Dendritic cell treated with granulocyte-macrophage colony-stimulating factor and Interleukin-4, amounts not matched to agents 40 ng/mL and 50 ng/mL, for 4 days (primary cell): ENCODE measurements around the gene DHX32.
"Not testable (repeated sequence)": the region's sequence is repeated elsewhere in the genome, so short reads cannot be mapped to it uniquely, and the experiment has no call there.

Experiments
- H3K27ac Mint-ChIP-seq: one replicate; pipeline ENCODE4 v1.8.0; 2022; ENCODE audit warnings: mild to moderate bottlenecking, mixed read lengths
- H3K27me3 Mint-ChIP-seq: one replicate; pipeline ENCODE4 v1.8.0; 2022; ENCODE audit warnings: mild to moderate bottlenecking, mixed read lengths
- H3K36me3 Mint-ChIP-seq: one replicate; pipeline ENCODE4 v1.8.0; 2022; ENCODE audit warnings: low read depth, mixed read lengths
- H3K4me1 Mint-ChIP-seq: one replicate; pipeline ENCODE4 v1.8.0; 2022; ENCODE audit warnings: low read depth, mixed read lengths
- H3K4me3 Mint-ChIP-seq: one replicate; pipeline ENCODE4 v1.8.0; 2022; ENCODE audit warnings: mild to moderate bottlenecking, moderate library complexity, mixed read lengths
- H3K9me3 Mint-ChIP-seq: one replicate; pipeline ENCODE4 v1.8.0; 2022; ENCODE audit warnings: mixed read lengths
- intact Hi-C: fragments of 100-400 bp; cut with micrococcal nuclease; formaldehyde crosslinking; loops from one replicate; pipeline ENCODE4 v1.15.0; 2022

The DHX32 gene

GRCh38 chr10:125881192-125881591, at the start of gene DHX32:
Gene DHX32, minus strand, starts transcription at chr10:125881292. Its CDS starts 468 bp downstream, at chr10:125880824.
- Mint-ChIP-seq H3K27me3 (no peaks in the 10 kb centered on the region), H3K4me3 (no peak within 1 kb of the TSS), H3K9me3 (peaks cover 4% of the 10 kb centered on the region), H3K27ac (no peak within 1 kb of the TSS), H3K36me3 (peaks cover 34% of the 10 kb centered on the region), H3K4me1 (no peaks in the 10 kb centered on the region)
- intact Hi-C loops: no loop called here

- peaks cover 5% of the 10 kb centered on the region for H3K27me3 Mint-ChIP-seq
- H3K9me3 Mint-ChIP-seq: no peaks in the 10 kb centered on the region
- no peak overlapping the region for H3K27ac Mint-ChIP-seq
- intact Hi-C loops: no loop called here
- no peaks in the 10 kb centered on the region for H3K36me3 Mint-ChIP-seq
- no peaks in the 10 kb centered on the region for H3K4me1 Mint-ChIP-seq
- no peak overlapping the region for H3K4me3 Mint-ChIP-seq
Observed at GRCh38 chr10:125929618-125930017, 48.5 kb upstream of the DHX32 start.

- H3K27ac Mint-ChIP-seq: no peak overlapping the region
- peaks cover 3% of the 10 kb centered on the region for H3K27me3 Mint-ChIP-seq
- H3K9me3 Mint-ChIP-seq: no peaks in the 10 kb centered on the region
- H3K4me1 Mint-ChIP-seq: no peaks in the 10 kb centered on the region
- intact Hi-C loops: no loop called here
- H3K4me3 Mint-ChIP-seq: no peak overlapping the region
- no peaks in the 10 kb centered on the region for H3K36me3 Mint-ChIP-seq
Observed at GRCh38 chr10:125928928-125929585, 48.0 kb upstream of the DHX32 start.

GRCh38 chr10:125927265-125927664, 46.2 kb upstream of the DHX32 start:
- intact Hi-C loops, H3K36me3 Mint-ChIP-seq, H3K27me3 Mint-ChIP-seq, H3K9me3 Mint-ChIP-seq, H3K4me3 Mint-ChIP-seq, H3K27ac Mint-ChIP-seq, H3K4me1 Mint-ChIP-seq: not testable (repeated sequence)

- Mint-ChIP-seq H3K27me3 (no peaks in the 10 kb centered on the region), H3K27ac (no peak overlapping the region), H3K4me1 (no peaks in the 10 kb centered on the region), H3K36me3 (no peaks in the 10 kb centered on the region), H3K4me3 (no peak overlapping the region), H3K9me3 (no peaks in the 10 kb centered on the region)
- intact Hi-C loops: no loop called here
Observed at GRCh38 chr10:125926247-125926646, 45.2 kb upstream of the DHX32 start.

- H3K27me3 Mint-ChIP-seq: no peaks in the 10 kb centered on the region
- no peak overlapping the region for H3K27ac Mint-ChIP-seq
- no peaks in the 10 kb centered on the region for H3K9me3 Mint-ChIP-seq
- no peaks in the 10 kb centered on the region for H3K36me3 Mint-ChIP-seq
- H3K4me1 Mint-ChIP-seq: no peaks in the 10 kb centered on the region
- no peak overlapping the region for H3K4me3 Mint-ChIP-seq
- intact Hi-C loops: no loop called here
Observed at GRCh38 chr10:125925262-125925834, 44.3 kb upstream of the DHX32 start.

- intact Hi-C loops, H3K36me3 Mint-ChIP-seq, H3K27ac Mint-ChIP-seq, H3K4me1 Mint-ChIP-seq, H3K4me3 Mint-ChIP-seq, H3K27me3 Mint-ChIP-seq, H3K9me3 Mint-ChIP-seq: not testable (repeated sequence)
Observed at GRCh38 chr10:125921643-125922306, 40.7 kb upstream of the DHX32 start.

- intact Hi-C loops, H3K27me3 Mint-ChIP-seq, H3K4me1 Mint-ChIP-seq, H3K9me3 Mint-ChIP-seq, H3K36me3 Mint-ChIP-seq, H3K4me3 Mint-ChIP-seq, H3K27ac Mint-ChIP-seq: not testable (repeated sequence)
Observed at GRCh38 chr10:125917704-125918361, 36.7 kb upstream of the DHX32 start.

GRCh38 chr10:125916977-125917376, 35.9 kb upstream of the DHX32 start:
- no peaks in the 10 kb centered on the region for H3K36me3 Mint-ChIP-seq
- no peak overlapping the region for H3K27ac Mint-ChIP-seq
- no peaks in the 10 kb centered on the region for H3K27me3 Mint-ChIP-seq
- H3K9me3 Mint-ChIP-seq: no peaks in the 10 kb centered on the region
- no peaks in the 10 kb centered on the region for H3K4me1 Mint-ChIP-seq
- no peak overlapping the region for H3K4me3 Mint-ChIP-seq
- intact Hi-C loops: no loop called here

GRCh38 chr10:125913277-125913676, 32.2 kb upstream of the DHX32 start:
- H3K36me3 Mint-ChIP-seq, H3K4me1 Mint-ChIP-seq, H3K4me3 Mint-ChIP-seq, intact Hi-C loops, H3K27ac Mint-ChIP-seq, H3K9me3 Mint-ChIP-seq, H3K27me3 Mint-ChIP-seq: not testable (repeated sequence)

- H3K4me1 Mint-ChIP-seq: no peaks in the 10 kb centered on the region
- H3K27ac Mint-ChIP-seq: no peak overlapping the region
- intact Hi-C loops: no loop called here
- H3K36me3 Mint-ChIP-seq: no peaks in the 10 kb centered on the region
- no peak overlapping the region for H3K4me3 Mint-ChIP-seq
- no peaks in the 10 kb centered on the region for H3K9me3 Mint-ChIP-seq
- no peaks in the 10 kb centered on the region for H3K27me3 Mint-ChIP-seq
Observed at GRCh38 chr10:125911990-125912389, 30.9 kb upstream of the DHX32 start.

GRCh38 chr10:125911145-125911544, 30.1 kb upstream of the DHX32 start:
- Mint-ChIP-seq H3K27me3 (no peaks in the 10 kb centered on the region), H3K4me1 (no peaks in the 10 kb centered on the region), H3K36me3 (no peaks in the 10 kb centered on the region), H3K27ac (no peak overlapping the region), H3K9me3 (no peaks in the 10 kb centered on the region), H3K4me3 (no peak overlapping the region)
- intact Hi-C loops: no loop called here

GRCh38 chr10:125909491-125909890, 28.4 kb upstream of the DHX32 start:
- H3K36me3 Mint-ChIP-seq, H3K27me3 Mint-ChIP-seq, H3K9me3 Mint-ChIP-seq, H3K27ac Mint-ChIP-seq, H3K4me3 Mint-ChIP-seq, H3K4me1 Mint-ChIP-seq, intact Hi-C loops: not testable (repeated sequence)

- intact Hi-C loops: not testable (repeated sequence)
Observed at GRCh38 chr10:125908813-125909212, 27.7 kb upstream of the DHX32 start.

More at GRCh38 chr10:125908813-125909212, 27.7 kb upstream of the DHX32 start:
- H3K27me3 Mint-ChIP-seq, H3K27ac Mint-ChIP-seq, H3K4me1 Mint-ChIP-seq, H3K36me3 Mint-ChIP-seq, H3K9me3 Mint-ChIP-seq, H3K4me3 Mint-ChIP-seq: not testable (repeated sequence)
